ENCODE measurements around the gene TMEFF2.

TMEFF2 gene

GRCh38 chr2:191901031-191901430 lies 293.7 kb downstream of the TMEFF2 start:
- CTCF ChIA-PET: no interaction called here

DNA sequence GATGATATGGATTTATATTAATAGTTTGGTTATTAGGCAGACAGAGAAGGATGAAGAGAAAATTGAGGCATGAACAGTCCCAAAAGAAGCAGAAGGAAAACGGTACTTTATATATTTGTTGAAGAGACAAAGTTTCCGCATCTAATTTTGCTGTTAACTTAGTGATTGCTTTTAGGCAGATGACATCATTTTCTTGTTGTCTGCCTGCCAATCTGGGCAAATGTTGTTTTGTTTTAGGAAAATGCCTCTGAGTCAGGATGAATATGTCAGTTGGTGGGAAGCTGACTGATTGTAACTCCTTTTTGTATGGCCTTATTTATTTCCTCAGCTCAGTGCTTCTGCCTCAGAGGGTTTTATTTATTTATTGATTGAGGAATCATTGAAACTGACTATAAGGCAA lies 295.3 kb downstream of the TMEFF2 start:
- Histone ChIP-seq H3K4me3 (ENCODE audit: low read depth, low read length) (no peak overlapping the region), H3K4me1 (ENCODE audit: control insufficient read depth, insufficient read depth, low read length) (no peaks in the 10 kb centered on the region), H3K9me3 (ENCODE audit: control insufficient read depth, insufficient read depth, low read depth, low read length) (no peaks in the 10 kb centered on the region), H3K36me3 (ENCODE audit: control insufficient read depth in 2 of 2, insufficient read depth in 1 of 2, low read length in 2 of 2) (no peaks in the 10 kb centered on the region), H3K27ac (ENCODE audit: extremely low read depth, low read depth, low read length) (no peak overlapping the region)
- CTCF ChIA-PET: interaction anchor here (0.6 kb wide), 1 partner anchor 23 kb away, joined by 3 read pairs; no protein-coding TSS in a partner anchor
- TF ChIP-seq ZNF629 (tag by site-specific recombination; IDR thresholded peaks at IDR 0.05): 0 out of 2 replicates have a peak, but pooled peaks have one; percentile 14
- peak; percentile 83 for TF ChIP-seq ZNF660 (tag by site-specific recombination; IDR thresholded peaks at IDR 0.05)
- TF ChIP-seq ZNF664 (tag by site-specific recombination; IDR thresholded peaks at IDR 0.05): peak; percentile 62; the same call in 1 of the 2 replicates
- peak; percentile 7; the same call in 1 of the 2 replicates for TF ChIP-seq PRDM6 (tag by site-specific recombination; IDR thresholded peaks at IDR 0.05)
- no peak for TF ChIP-seq BCL11B (tag by site-specific recombination; IDR thresholded peaks at IDR 0.05; ENCODE audit: low read depth)
- POLR2A ChIA-PET: no interaction called here

More at GRCh38 chr2:191901031-191901430, 293.7 kb downstream of the TMEFF2 start:
- Histone ChIP-seq H3K27ac (ENCODE audit: extremely low read depth, low read depth, low read length) (no peak overlapping the region), H3K36me3 (ENCODE audit: control insufficient read depth in 2 of 2, insufficient read depth in 1 of 2, low read length in 2 of 2) (no peaks in the 10 kb centered on the region), H3K4me1 (ENCODE audit: control insufficient read depth, insufficient read depth, low read length) (no peaks in the 10 kb centered on the region), H3K9me3 (ENCODE audit: control insufficient read depth, insufficient read depth, low read depth, low read length) (no peaks in the 10 kb centered on the region), H3K4me3 (ENCODE audit: low read depth, low read length) (no peak overlapping the region)
- TF ChIP-seq, protein P1, sequence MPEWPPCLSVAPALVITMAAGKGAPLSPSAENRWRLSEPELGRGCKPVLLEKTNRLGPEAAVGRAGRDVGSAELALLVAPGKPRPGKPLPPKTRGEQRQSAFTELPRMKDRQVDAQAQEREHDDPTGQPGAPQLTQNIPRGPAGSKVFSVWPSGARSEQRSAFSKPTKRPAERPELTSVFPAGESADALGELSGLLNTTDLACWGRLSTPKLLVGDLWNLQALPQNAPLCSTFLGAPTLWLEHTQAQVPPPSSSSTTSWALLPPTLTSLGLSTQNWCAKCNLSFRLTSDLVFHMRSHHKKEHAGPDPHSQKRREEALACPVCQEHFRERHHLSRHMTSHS (tag by site-specific recombination; IDR thresholded peaks at IDR 0.05): no peak
- TF ChIP-seq PRDM1 (tag by site-specific recombination; IDR thresholded peaks at IDR 0.05): no peak
- no peak for TF ChIP-seq ZNF311 (tag by site-specific recombination; IDR thresholded peaks at IDR 0.05; ENCODE audit: borderline replicate concordance)
- TF ChIP-seq ZBTB7A (tag by site-specific recombination; IDR thresholded peaks at IDR 0.05; ENCODE audit: low read depth): no peak
- TF ChIP-seq, protein P2, sequence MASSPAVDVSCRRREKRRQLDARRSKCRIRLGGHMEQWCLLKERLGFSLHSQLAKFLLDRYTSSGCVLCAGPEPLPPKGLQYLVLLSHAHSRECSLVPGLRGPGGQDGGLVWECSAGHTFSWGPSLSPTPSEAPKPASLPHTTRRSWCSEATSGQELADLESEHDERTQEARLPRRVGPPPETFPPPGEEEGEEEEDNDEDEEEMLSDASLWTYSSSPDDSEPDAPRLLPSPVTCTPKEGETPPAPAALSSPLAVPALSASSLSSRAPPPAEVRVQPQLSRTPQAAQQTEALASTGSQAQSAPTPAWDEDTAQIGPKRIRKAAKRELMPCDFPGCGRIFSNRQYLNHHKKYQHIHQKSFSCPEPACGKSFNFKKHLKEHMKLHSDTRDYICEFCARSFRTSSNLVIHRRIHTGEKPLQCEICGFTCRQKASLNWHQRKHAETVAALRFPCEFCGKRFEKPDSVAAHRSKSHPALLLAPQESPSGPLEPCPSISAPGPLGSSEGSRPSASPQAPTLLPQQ (tag by site-specific recombination; IDR thresholded peaks at IDR 0.05): no peak
- no peak for TF ChIP-seq ZNF184 (tag by site-specific recombination; IDR thresholded peaks at IDR 0.05)
- TF ChIP-seq ZNF211 (tag by site-specific recombination; IDR thresholded peaks at IDR 0.05; ENCODE audit: low read depth): no peak
- TF ChIP-seq, protein P3, sequence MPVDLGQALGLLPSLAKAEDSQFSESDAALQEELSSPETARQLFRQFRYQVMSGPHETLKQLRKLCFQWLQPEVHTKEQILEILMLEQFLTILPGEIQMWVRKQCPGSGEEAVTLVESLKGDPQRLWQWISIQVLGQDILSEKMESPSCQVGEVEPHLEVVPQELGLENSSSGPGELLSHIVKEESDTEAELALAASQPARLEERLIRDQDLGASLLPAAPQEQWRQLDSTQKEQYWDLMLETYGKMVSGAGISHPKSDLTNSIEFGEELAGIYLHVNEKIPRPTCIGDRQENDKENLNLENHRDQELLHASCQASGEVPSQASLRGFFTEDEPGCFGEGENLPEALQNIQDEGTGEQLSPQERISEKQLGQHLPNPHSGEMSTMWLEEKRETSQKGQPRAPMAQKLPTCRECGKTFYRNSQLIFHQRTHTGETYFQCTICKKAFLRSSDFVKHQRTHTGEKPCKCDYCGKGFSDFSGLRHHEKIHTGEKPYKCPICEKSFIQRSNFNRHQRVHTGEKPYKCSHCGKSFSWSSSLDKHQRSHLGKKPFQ (tag by site-specific recombination; IDR thresholded peaks at IDR 0.05): no peak
- TF ChIP-seq ZFP37 (tag by site-specific recombination; IDR thresholded peaks at IDR 0.05): no peak
- POLR2A ChIA-PET: no interaction called here

Measured in HEK293 (cell line).